IMR-90 (cell line): ENCODE results near the gene PAPLN.

ENCODE experiments used
- CEBPB ChIP-seq: IDR thresholded peaks from 2 replicates; pipeline ENCODE4 v1.6.1; 2012; ENCODE audit warnings: low read depth, low read length, improper control_type of control experiment
- CHD1 ChIP-seq: IDR thresholded peaks from 2 replicates; pipeline ENCODE4 v1.6.1; 2012; ENCODE audit warnings: low read depth, low read length, improper control_type of control experiment
- CTCF ChIP-seq: conservative IDR thresholded peaks from 2 replicates; pipeline ENCODE4 v1.5.1; 2012; ENCODE audit warnings: mild to moderate bottlenecking, low read depth, low read length, improper control_type of control experiment
- ELK1 ChIP-seq: fragments of 150-350 bp; IDR thresholded peaks from 2 replicates; pipeline ENCODE4 v1.6.1; 2016; ENCODE audit warnings: low read depth, mild to moderate bottlenecking, low read length, moderate library complexity, borderline replicate concordance
- FOS ChIP-seq: fragments of 150-350 bp; IDR thresholded peaks from 2 replicates; pipeline ENCODE4 v1.6.1; 2016; ENCODE audit warnings: low read depth, low read length
- MAFK ChIP-seq: IDR thresholded peaks from 2 replicates; pipeline ENCODE4 v1.6.1; 2012; ENCODE audit warnings: low read depth, low read length, improper control_type of control experiment
- MAZ ChIP-seq: IDR thresholded peaks from 2 replicates; pipeline ENCODE4 v1.6.1; 2012; ENCODE audit warnings: low read depth, mild to moderate bottlenecking, low read length, improper control_type of control experiment, moderate library complexity, borderline replicate concordance
- POLR2A ChIP-seq: IDR thresholded peaks from 2 replicates; pipeline ENCODE4 v1.6.1; 2012; ENCODE audit warnings: mild to moderate bottlenecking, low read depth, low read length
- RAD21 ChIP-seq: IDR thresholded peaks from 2 replicates; pipeline ENCODE4 v1.6.1; 2012; ENCODE audit warnings: low read length, improper control_type of control experiment
- RCOR1 ChIP-seq: IDR thresholded peaks from 2 replicates; pipeline ENCODE4 v1.6.1; 2012; ENCODE audit warnings: mild to moderate bottlenecking, low read length, improper control_type of control experiment; ENCODE audit not compliant: insufficient replicate concordance
- SMC3 ChIP-seq: fragments of 150-350 bp; IDR thresholded peaks from 2 replicates; pipeline ENCODE4 v1.6.1; 2016; ENCODE audit warnings: low read depth, mild to moderate bottlenecking, antibody characterized with exemption, low read length, moderate library complexity
- USF2 ChIP-seq: fragments of 150-350 bp; IDR thresholded peaks from 2 replicates; pipeline ENCODE4 v1.6.1; 2017; ENCODE audit warnings: mild to moderate bottlenecking, antibody characterized with exemption, low read length, low read depth

GRCh38 chr14:73191441-73191840 lies 45.9 kb upstream of the PAPLN start:
- TF ChIP-seq CTCF (no peak), RAD21 (no peak), MAFK (no peak), POLR2A (no peak), SMC3 (no peak), CEBPB (no peak), USF2 (no peak), FOS (no peak), MAZ (no peak), ELK1 (no peak), CHD1 (no peak), RCOR1 (no peak)
